GM12891 (cell line): ENCODE data around the gene ARL17B.
"Not testable (repeated sequence)": the region's sequence is repeated elsewhere in the genome, so short reads cannot be mapped to it uniquely, and the experiment has no call there.

Experiments
- DNase-seq: peaks from one replicate; pipeline ENCODE4 v3.0.0; 2011; ENCODE audit warnings: low spot score; ENCODE audit not compliant: insufficient read length
- FAIRE-seq: peaks from 2 replicates; lab custom pipeline; 2011; peaks lifted over from hg19 to GRCh38; lab: Jason Lieb, UNC

ARL17B gene

DNA sequence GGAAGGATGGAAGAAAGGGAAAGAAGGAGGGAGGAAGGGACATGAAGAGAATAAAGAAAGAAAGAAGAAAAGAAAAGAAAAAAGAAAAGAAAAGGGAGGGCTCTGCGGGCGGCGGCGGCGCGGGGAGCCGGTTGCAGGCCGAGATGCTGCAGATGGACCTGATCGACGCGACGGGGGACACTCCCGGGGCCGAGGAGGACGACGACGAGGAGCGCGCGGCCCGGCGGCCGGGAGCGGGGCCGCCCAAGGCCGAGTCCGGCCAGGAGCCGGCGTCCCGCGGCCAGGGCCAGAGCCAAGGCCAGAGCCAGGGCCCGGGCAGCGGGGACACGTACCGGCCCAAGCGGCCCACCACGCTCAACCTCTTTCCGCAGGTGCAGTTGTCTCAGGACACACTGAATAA, 118.1 kb downstream of the ARL17B start:
- FAIRE-seq, DNase-seq: not testable (repeated sequence)

DNA sequence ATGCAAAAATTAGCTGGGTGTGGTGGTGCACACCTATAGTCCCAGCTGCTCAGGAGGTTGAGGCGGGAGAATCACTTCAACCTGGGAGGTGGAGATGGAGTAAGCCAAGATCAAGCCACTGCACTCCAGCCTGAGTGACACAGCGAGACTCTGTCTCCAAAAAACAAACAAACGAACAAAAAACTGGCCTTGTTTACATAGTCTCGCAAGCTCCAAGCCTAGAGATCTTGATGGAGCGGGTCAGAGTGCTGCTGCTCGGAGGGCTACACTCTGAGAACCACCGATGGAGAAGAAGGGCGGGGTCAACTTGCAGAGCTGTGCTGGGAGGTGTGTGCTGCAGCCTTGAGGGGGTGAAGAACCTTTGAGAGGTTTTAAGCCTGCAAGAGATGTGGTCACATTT, 130.2 kb downstream of the ARL17B start:
- not testable (repeated sequence) for DNase-seq, FAIRE-seq

DNA sequence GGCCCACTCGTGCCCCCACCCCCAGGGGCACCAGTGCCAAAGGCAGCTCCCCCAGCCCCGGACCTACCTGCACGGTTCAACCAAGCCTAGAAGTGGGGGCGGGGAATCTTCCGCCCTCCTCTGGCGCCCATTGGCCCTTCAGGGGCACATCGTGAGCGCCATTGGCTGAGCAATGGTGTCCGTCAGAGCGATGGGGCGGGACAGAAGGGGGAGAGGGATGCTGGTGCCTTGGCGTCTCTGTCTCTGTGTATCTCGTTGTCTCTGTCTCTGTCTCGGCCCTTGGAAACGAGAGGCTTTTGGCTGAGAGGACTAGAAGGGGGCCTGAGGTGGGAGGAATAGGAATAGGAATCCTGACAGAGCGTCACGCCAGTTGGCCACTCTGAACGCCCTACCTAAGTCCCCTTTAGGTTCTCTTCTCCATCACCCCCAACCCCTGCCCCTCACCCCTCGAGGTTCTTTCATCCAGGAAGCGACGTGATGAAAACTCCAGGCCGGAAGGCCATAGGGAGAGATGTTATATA, 136.2 kb downstream of the ARL17B start:
- DNase-seq (peak; percentile 91), FAIRE-seq (peak; percentile 97)

DNA sequence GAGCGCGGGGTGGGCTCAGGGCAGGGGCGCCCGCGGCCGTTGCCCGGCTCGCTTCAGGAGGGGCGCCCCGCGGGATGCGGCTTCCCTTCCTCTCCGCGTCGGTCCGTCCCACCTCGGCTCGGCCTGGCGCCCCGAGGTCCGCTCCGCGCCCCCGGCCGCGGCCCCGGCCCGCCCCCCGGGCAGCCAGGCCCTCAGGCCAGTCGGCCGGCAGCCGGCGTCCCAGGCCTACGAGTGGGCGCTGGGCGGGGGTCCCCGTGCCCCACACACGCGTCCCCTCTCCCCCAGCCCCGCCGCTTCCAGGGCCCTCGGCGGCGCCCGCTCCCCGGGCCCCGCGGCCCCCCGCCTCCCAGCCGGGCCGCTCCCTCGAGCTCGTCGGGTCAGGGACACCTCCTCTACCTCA, 136.7 kb downstream of the ARL17B start:
- DNase-seq = peak; percentile 33
- not testable (repeated sequence) for FAIRE-seq
